ENCODE measurements around the gene EML6.

DNA sequence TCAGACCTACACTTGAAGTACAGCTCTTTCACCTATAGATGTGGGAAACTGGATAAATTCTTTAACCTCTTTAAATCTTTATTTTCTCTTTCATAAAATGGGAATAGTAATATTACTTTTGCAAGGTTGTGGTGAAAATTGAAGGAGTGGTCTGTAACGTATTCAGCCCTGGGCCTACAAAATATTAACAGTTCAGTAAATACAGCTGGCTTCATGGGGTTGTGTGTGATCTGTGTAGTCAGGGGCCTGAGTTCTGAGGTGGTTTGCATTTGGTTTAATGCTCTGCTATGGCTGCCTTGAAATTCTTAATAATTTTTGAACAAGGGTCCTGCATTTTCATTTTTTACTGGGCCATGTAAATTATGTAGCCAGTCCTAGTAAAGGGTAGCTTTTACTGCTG, 16.8 kb upstream of the EML6 start:
- TF ChIP-seq, protein P1, sequence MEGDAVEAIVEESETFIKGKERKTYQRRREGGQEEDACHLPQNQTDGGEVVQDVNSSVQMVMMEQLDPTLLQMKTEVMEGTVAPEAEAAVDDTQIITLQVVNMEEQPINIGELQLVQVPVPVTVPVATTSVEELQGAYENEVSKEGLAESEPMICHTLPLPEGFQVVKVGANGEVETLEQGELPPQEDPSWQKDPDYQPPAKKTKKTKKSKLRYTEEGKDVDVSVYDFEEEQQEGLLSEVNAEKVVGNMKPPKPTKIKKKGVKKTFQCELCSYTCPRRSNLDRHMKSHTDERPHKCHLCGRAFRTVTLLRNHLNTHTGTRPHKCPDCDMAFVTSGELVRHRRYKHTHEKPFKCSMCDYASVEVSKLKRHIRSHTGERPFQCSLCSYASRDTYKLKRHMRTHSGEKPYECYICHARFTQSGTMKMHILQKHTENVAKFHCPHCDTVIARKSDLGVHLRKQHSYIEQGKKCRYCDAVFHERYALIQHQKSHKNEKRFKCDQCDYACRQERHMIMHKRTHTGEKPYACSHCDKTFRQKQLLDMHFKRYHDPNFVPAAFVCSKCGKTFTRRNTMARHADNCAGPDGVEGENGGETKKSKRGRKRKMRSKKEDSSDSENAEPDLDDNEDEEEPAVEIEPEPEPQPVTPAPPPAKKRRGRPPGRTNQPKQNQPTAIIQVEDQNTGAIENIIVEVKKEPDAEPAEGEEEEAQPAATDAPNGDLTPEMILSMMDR (IDR thresholded peaks at IDR 0.05), result no peak
- TF ChIP-seq POLR2A (IDR thresholded peaks at IDR 0.05), result no peak

All from gastroesophageal sphincter (tissue), 3 donors.